ENCODE results near the gene BAIAP2L1.

The BAIAP2L1 gene

DNA sequence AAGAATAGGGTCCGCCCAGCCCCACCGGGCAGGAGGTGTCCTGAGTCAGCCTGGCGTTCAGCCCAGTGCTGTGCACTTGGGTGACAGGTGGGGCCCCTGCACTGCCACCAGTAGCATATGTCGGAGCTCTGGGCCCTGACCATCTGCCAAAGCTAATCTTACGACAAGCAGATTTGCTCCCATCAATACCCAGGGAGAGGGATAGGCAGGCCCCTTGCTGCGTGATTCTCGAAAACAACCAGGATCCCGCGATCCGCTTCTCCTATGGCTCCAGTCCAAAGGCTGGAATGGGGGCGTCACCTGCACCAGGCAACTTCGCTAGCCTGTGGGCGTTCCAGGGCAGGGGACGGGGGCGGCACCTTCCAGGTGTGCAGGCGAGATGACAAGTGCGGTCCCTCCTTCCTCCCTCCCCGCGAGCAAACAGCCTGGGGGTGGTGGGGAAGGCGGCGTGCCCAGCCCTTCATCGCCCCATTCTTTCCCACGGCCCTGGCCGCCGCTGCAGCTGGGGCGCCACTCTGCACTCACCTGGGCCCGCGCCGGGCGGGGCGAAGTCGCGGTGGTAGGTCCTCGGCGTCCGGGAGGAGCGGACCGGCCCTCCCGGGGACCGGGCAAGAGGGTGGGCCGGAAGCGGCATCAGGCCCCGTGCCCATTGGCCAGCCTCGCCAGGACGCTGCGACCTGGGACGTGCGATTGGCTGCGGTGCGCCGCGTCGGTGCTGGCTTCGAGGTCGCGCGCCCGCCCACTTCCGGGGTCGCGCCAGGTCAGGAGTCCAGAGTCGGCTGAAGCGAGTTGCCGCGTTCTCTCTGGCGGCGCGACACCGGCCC, 149.1 kb downstream of the BAIAP2L1 start, which contains the start of gene TECPR1 (continued):
- TF ChIP-seq, protein P1, sequence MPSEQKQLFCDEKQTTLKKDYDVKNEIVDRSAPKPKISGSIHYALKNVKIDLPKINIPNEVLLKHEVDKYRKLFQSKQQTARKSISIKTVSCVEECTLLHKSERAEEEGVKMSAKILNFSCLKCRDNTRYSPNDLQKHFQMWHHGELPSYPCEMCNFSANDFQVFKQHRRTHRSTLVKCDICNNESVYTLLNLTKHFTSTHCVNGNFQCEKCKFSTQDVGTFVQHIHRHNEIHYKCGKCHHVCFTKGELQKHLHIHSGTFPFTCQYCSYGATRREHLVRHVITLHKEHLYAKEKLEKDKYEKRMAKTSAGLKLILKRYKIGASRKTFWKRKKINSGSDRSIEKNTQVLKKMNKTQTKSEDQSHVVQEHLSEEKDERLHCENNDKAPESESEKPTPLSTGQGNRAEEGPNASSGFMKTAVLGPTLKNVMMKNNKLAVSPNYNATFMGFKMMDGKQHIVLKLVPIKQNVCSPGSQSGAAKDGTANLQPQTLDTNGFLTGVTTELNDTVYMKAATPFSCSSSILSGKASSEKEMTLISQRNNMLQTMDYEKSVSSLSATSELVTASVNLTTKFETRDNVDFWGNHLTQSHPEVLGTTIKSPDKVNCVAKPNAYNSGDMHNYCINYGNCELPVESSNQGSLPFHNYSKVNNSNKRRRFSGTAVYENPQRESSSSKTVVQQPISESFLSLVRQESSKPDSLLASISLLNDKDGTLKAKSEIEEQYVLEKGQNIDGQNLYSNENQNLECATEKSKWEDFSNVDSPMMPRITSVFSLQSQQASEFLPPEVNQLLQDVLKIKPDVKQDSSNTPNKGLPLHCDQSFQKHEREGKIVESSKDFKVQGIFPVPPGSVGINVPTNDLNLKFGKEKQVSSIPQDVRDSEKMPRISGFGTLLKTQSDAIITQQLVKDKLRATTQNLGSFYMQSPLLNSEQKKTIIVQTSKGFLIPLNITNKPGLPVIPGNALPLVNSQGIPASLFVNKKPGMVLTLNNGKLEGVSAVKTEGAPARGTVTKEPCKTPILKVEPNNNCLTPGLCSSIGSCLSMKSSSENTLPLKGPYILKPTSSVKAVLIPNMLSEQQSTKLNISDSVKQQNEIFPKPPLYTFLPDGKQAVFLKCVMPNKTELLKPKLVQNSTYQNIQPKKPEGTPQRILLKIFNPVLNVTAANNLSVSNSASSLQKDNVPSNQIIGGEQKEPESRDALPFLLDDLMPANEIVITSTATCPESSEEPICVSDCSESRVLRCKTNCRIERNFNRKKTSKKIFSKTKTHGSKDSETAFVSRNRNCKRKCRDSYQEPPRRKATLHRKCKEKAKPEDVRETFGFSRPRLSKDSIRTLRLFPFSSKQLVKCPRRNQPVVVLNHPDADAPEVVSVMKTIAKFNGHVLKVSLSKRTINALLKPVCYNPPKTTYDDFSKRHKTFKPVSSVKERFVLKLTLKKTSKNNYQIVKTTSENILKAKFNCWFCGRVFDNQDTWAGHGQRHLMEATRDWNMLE (tag by site-specific recombination; conservative IDR thresholded peaks at IDR 0.05; ENCODE audit: low read depth) = no peak
- peak; percentile 87 for TF ChIP-seq ZFP69B (tag by site-specific recombination; IDR thresholded peaks at IDR 0.05)
- peak; percentile 96 for TF ChIP-seq BCL11B (tag by site-specific recombination; IDR thresholded peaks at IDR 0.05; ENCODE audit: low read depth)
- TF ChIP-seq ZNF433 (tag by site-specific recombination; IDR thresholded peaks at IDR 0.05; ENCODE audit: low read depth) = no peak
- no peak for TF ChIP-seq ZNF324 (tag by site-specific recombination; IDR thresholded peaks at IDR 0.05)
- 0 out of 2 replicates have a peak, but pooled peaks have one; percentile 19 for TF ChIP-seq ZNF391 (tag by site-specific recombination; IDR thresholded peaks at IDR 0.05; ENCODE audit: borderline replicate concordance, low read depth)
- TF ChIP-seq ZSCAN16 (tag by site-specific recombination; IDR thresholded peaks at IDR 0.05) = no peak
- TF ChIP-seq, protein P2, sequence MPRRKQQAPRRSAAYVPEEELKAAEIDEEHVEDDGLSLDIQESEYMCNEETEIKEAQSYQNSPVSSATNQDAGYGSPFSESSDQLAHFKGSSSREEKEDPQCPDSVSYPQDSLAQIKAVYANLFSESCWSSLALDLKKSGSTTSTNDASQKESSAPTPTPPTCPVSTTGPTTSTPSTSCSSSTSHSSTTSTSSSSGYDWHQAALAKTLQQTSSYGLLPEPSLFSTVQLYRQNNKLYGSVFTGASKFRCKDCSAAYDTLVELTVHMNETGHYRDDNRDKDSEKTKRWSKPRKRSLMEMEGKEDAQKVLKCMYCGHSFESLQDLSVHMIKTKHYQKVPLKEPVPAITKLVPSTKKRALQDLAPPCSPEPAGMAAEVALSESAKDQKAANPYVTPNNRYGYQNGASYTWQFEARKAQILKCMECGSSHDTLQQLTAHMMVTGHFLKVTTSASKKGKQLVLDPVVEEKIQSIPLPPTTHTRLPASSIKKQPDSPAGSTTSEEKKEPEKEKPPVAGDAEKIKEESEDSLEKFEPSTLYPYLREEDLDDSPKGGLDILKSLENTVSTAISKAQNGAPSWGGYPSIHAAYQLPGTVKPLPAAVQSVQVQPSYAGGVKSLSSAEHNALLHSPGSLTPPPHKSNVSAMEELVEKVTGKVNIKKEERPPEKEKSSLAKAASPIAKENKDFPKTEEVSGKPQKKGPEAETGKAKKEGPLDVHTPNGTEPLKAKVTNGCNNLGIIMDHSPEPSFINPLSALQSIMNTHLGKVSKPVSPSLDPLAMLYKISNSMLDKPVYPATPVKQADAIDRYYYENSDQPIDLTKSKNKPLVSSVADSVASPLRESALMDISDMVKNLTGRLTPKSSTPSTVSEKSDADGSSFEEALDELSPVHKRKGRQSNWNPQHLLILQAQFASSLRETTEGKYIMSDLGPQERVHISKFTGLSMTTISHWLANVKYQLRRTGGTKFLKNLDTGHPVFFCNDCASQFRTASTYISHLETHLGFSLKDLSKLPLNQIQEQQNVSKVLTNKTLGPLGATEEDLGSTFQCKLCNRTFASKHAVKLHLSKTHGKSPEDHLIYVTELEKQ (tag by site-specific recombination; IDR thresholded peaks at IDR 0.05; ENCODE audit: borderline replicate concordance) = no peak
- no peak; the same call in 1 of the 2 replicates for TF ChIP-seq ZNF501 (tag by site-specific recombination; IDR thresholded peaks at IDR 0.05)
- peak; percentile 99 for TF ChIP-seq SP2 (tag by site-specific recombination; IDR thresholded peaks at IDR 0.05)
- TF ChIP-seq, protein P3, sequence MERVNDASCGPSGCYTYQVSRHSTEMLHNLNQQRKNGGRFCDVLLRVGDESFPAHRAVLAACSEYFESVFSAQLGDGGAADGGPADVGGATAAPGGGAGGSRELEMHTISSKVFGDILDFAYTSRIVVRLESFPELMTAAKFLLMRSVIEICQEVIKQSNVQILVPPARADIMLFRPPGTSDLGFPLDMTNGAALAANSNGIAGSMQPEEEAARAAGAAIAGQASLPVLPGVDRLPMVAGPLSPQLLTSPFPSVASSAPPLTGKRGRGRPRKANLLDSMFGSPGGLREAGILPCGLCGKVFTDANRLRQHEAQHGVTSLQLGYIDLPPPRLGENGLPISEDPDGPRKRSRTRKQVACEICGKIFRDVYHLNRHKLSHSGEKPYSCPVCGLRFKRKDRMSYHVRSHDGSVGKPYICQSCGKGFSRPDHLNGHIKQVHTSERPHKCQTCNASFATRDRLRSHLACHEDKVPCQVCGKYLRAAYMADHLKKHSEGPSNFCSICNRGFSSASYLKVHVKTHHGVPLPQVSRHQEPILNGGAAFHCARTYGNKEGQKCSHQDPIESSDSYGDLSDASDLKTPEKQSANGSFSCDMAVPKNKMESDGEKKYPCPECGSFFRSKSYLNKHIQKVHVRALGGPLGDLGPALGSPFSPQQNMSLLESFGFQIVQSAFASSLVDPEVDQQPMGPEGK (tag by site-specific recombination; IDR thresholded peaks at IDR 0.05) = peak; percentile 90
- TF ChIP-seq KLF10 (tag by site-specific recombination; IDR thresholded peaks at IDR 0.05) = peak; percentile 88
- TF ChIP-seq ZNF175 (tag by site-specific recombination; IDR thresholded peaks at IDR 0.05) = no peak
- no peak for TF ChIP-seq ZNF223 (tag by site-specific recombination; IDR thresholded peaks at IDR 0.05)
- TF ChIP-seq, protein P4, sequence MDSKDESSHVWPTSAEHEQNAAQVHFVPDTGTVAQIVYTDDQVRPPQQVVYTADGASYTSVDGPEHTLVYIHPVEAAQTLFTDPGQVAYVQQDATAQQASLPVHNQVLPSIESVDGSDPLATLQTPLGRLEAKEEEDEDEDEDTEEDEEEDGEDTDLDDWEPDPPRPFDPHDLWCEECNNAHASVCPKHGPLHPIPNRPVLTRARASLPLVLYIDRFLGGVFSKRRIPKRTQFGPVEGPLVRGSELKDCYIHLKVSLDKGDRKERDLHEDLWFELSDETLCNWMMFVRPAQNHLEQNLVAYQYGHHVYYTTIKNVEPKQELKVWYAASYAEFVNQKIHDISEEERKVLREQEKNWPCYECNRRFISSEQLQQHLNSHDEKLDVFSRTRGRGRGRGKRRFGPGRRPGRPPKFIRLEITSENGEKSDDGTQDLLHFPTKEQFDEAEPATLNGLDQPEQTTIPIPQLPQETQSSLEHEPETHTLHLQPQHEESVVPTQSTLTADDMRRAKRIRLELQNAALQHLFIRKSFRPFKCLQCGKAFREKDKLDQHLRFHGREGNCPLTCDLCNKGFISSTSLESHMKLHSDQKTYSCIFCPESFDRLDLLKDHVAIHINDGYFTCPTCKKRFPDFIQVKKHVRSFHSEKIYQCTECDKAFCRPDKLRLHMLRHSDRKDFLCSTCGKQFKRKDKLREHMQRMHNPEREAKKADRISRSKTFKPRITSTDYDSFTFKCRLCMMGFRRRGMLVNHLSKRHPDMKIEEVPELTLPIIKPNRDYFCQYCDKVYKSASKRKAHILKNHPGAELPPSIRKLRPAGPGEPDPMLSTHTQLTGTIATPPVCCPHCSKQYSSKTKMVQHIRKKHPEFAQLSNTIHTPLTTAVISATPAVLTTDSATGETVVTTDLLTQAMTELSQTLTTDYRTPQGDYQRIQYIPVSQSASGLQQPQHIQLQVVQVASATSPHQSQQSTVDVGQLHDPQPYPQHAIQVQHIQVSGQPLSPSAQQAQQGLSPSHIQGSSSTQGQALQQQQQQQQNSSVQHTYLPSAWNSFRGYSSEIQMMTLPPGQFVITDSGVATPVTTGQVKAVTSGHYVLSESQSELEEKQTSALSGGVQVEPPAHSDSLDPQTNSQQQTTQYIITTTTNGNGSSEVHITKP (tag by site-specific recombination; IDR thresholded peaks at IDR 0.05) = no peak; the same call in 1 of the 2 replicates
- no peak for TF ChIP-seq ZNF624 (tag by site-specific recombination; IDR thresholded peaks at IDR 0.05)
- TF ChIP-seq, protein P5, sequence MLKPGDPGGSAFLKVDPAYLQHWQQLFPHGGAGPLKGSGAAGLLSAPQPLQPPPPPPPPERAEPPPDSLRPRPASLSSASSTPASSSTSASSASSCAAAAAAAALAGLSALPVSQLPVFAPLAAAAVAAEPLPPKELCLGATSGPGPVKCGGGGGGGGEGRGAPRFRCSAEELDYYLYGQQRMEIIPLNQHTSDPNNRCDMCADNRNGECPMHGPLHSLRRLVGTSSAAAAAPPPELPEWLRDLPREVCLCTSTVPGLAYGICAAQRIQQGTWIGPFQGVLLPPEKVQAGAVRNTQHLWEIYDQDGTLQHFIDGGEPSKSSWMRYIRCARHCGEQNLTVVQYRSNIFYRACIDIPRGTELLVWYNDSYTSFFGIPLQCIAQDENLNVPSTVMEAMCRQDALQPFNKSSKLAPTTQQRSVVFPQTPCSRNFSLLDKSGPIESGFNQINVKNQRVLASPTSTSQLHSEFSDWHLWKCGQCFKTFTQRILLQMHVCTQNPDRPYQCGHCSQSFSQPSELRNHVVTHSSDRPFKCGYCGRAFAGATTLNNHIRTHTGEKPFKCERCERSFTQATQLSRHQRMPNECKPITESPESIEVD (tag by site-specific recombination; IDR thresholded peaks at IDR 0.05) = no peak
- TF ChIP-seq GLI4 (tag by site-specific recombination; IDR thresholded peaks at IDR 0.05) = no peak
- TF ChIP-seq ZNF658 (tag by site-specific recombination; IDR thresholded peaks at IDR 0.05) = no peak
- no peak for TF ChIP-seq PRDM1 (tag by site-specific recombination; IDR thresholded peaks at IDR 0.05)
- TF ChIP-seq EGR2 (tag by site-specific recombination; IDR thresholded peaks at IDR 0.05; ENCODE audit: low read depth) = peak; percentile 32; the same call in 1 of the 2 replicates
- no peak for TF ChIP-seq ZNF701 (tag by site-specific recombination; IDR thresholded peaks at IDR 0.05)
- TF ChIP-seq GLIS2 (tag by site-specific recombination; IDR thresholded peaks at IDR 0.05) = peak; percentile 99
